Measurements from ENCODE around the gene C2CD3. TPM values are rescaled to one million over a fixed set of nuclear protein-coding genes. Genes with fewer than 3 reads are reported as not detected.
A peak's percentile ranks its signal among the peaks of the same experiment; 100 is the strongest.

Gene C2CD3
- total RNA-seq, 2 experiments from 2014 or later: 23.9 to 28.0 TPM

- ChIA-PET POLR2A (interaction anchor here (0.7 kb wide), 1 partner anchor 42 kb away, joined by 4 read pairs; no protein-coding TSS in a partner anchor), CTCF (no interaction called here)
- Mint-ChIP-seq H3K4me3 (no peak overlapping the region), H3K27ac (no peak overlapping the region), H3K4me1 (peaks cover 36% of the 10 kb centered on the region), H3K27me3 (no peaks in the 10 kb centered on the region), H3K36me3 (ENCODE audit: low read depth) (peaks cover 16% of the 10 kb centered on the region), H3K9me3 (ENCODE audit: low read depth) (no peaks in the 10 kb centered on the region)
- intact Hi-C loops (cut with DNase I, micrococcal nuclease): no loop called here
- ATAC-seq (no peak), DNase-seq (no peak)
Measured at GRCh38 chr11:74023276-74023675, 147.5 kb downstream of the C2CD3 start.

GRCh38 chr11:74022546-74022945 is 148.3 kb downstream of the C2CD3 start:
- POLR2A ChIA-PET: no interaction called here
- H3K27me3 Mint-ChIP-seq: no peaks in the 10 kb centered on the region
- intact Hi-C loops (cut with DNase I, micrococcal nuclease): no loop called here
- DNase-seq (no peak), ATAC-seq (no peak)
- H3K9me3 Mint-ChIP-seq (ENCODE audit: low read depth): no peaks in the 10 kb centered on the region
- CTCF ChIA-PET: no interaction called here
- no peak overlapping the region for H3K27ac Mint-ChIP-seq
- no peak overlapping the region for H3K4me3 Mint-ChIP-seq
- peaks cover 34% of the 10 kb centered on the region for H3K4me1 Mint-ChIP-seq
- H3K36me3 Mint-ChIP-seq (ENCODE audit: low read depth): peaks cover 19% of the 10 kb centered on the region

- H3K27me3 Mint-ChIP-seq: no peaks in the 10 kb centered on the region
- DNase-seq: no peak
- ChIA-PET POLR2A (no interaction called here), CTCF (no interaction called here)
- intact Hi-C loops (cut with DNase I, micrococcal nuclease): loop anchor here in 1 of 2 experiments (2.0 kb wide), 1 partner anchor 39 kb away; the partner anchor contains the start of gene UCP2
- H3K9me3 Mint-ChIP-seq (ENCODE audit: low read depth): no peaks in the 10 kb centered on the region
- H3K27ac Mint-ChIP-seq: no peak overlapping the region
- no peak for ATAC-seq
- peaks cover 23% of the 10 kb centered on the region for H3K36me3 Mint-ChIP-seq (ENCODE audit: low read depth)
- H3K4me3 Mint-ChIP-seq: no peak overlapping the region
- H3K4me1 Mint-ChIP-seq: peaks cover 34% of the 10 kb centered on the region
Measured at GRCh38 chr11:74021998-74022397, 148.8 kb downstream of the C2CD3 start.

GRCh38 chr11:74020539-74020938 is 150.3 kb downstream of the C2CD3 start:
- intact Hi-C loops (cut with DNase I, micrococcal nuclease): loop anchor here (1.0 to 2.0 kb wide), 4 partner anchors 9 to 38 kb away; partner anchors contain the start of gene UCP2 (in 1 of the 2)
- Mint-ChIP-seq H3K9me3 (ENCODE audit: low read depth) (no peaks in the 10 kb centered on the region), H3K27ac (no peak overlapping the region), H3K4me3 (no peak overlapping the region), H3K36me3 (ENCODE audit: low read depth) (peaks cover 28% of the 10 kb centered on the region), H3K27me3 (no peaks in the 10 kb centered on the region), H3K4me1 (peaks cover 35% of the 10 kb centered on the region)
- ChIA-PET POLR2A (interaction anchor here (1.8 to 3.3 kb wide), 3 partner anchors 9 to 40 kb away, joined by 6 to 20 read pairs (median 19); no protein-coding TSS in a partner anchor), CTCF (interaction anchor here (0.6 to 1.3 kb wide), 3 partner anchors 9 to 218 kb away, joined by 3 to 8 read pairs (median 4); no protein-coding TSS in a partner anchor)
- ATAC-seq (peak; percentile 5), DNase-seq (no peak)

- DNase-seq (peak; percentile 83), ATAC-seq (peak; percentile 86)
- Mint-ChIP-seq H3K27me3 (no peaks in the 10 kb centered on the region), H3K4me3 (peak overlapping the region; percentile 36), H3K4me1 (peaks cover 38% of the 10 kb centered on the region), H3K36me3 (ENCODE audit: low read depth) (peaks cover 28% of the 10 kb centered on the region), H3K9me3 (ENCODE audit: low read depth) (no peaks in the 10 kb centered on the region), H3K27ac (no peak overlapping the region)
- intact Hi-C loops (cut with DNase I, micrococcal nuclease): loop anchor here (1.0 to 2.0 kb wide), 4 partner anchors 9 to 37 kb away; partner anchors contain the start of gene UCP2 (in 1 of the 2)
- ChIA-PET POLR2A (interaction anchor here (0.7 to 3.3 kb wide), 5 partner anchors 8 to 40 kb away, joined by 3 to 20 read pairs (median 6); partner anchors contain the start of gene UCP2), CTCF (interaction anchor here (1.3 to 3.2 kb wide), 4 partner anchors 15 to 40 kb away, joined by 3 to 11 read pairs (median 8); no protein-coding TSS in a partner anchor)
Measured at GRCh38 chr11:74019860-74020259, 150.9 kb downstream of the C2CD3 start.

GRCh38 chr11:74019104-74019738 is 151.6 kb downstream of the C2CD3 start:
- DNase-seq (no peak), ATAC-seq (no peak)
- no peaks in the 10 kb centered on the region for H3K27me3 Mint-ChIP-seq

GRCh38 chr11:74018331-74019005 is 152.3 kb downstream of the C2CD3 start:
- Mint-ChIP-seq H3K36me3 (ENCODE audit: low read depth) (peaks cover 23% of the 10 kb centered on the region), H3K4me1 (peaks cover 42% of the 10 kb centered on the region), H3K27me3 (no peaks in the 10 kb centered on the region), H3K9me3 (ENCODE audit: low read depth) (no peaks in the 10 kb centered on the region), H3K27ac (no peak overlapping the region), H3K4me3 (no peak overlapping the region)
- intact Hi-C loops (cut with DNase I, micrococcal nuclease): loop anchor here in 1 of 2 experiments (1.0 kb wide), 1 partner anchor 23 kb away; no protein-coding TSS in a partner anchor
- CTCF ChIA-PET: interaction anchor here (0.7 to 3.2 kb wide), 5 partner anchors 13 to 46 kb away, joined by 3 to 11 read pairs (median 3); no protein-coding TSS in a partner anchor
- POLR2A ChIA-PET: interaction anchor here (1.2 to 3.3 kb wide), 3 partner anchors 13 to 38 kb away, joined by 3 to 20 read pairs (median 19); no protein-coding TSS in a partner anchor
- ATAC-seq (no peak), DNase-seq (no peak)

More at GRCh38 chr11:74019104-74019738, 151.6 kb downstream of the C2CD3 start:
- CTCF ChIA-PET: interaction anchor here (1.1 to 3.2 kb wide), 4 partner anchors 14 to 24 kb away, joined by 3 to 11 read pairs (median 5); no protein-coding TSS in a partner anchor
- H3K9me3 Mint-ChIP-seq (ENCODE audit: low read depth): no peaks in the 10 kb centered on the region
- no peak overlapping the region for H3K27ac Mint-ChIP-seq
- peaks cover 28% of the 10 kb centered on the region for H3K36me3 Mint-ChIP-seq (ENCODE audit: low read depth)
- POLR2A ChIA-PET: interaction anchor here (0.6 to 3.3 kb wide), 7 partner anchors 7 to 63 kb away, joined by 3 to 20 read pairs (median 6); partner anchors contain the start of gene UCP2
- intact Hi-C loops (cut with DNase I, micrococcal nuclease): loop anchor here in 1 of 2 experiments (1.0 kb wide), 1 partner anchor 24 kb away; no protein-coding TSS in a partner anchor
- H3K4me3 Mint-ChIP-seq: peak overlapping the region; percentile 36
- H3K4me1 Mint-ChIP-seq: peaks cover 41% of the 10 kb centered on the region

GRCh38 chr11:74017631-74018030 is 153.2 kb downstream of the C2CD3 start:
- no peak for ATAC-seq
- CTCF ChIA-PET: interaction anchor here (2.0 to 3.2 kb wide), 2 partner anchors 13 to 23 kb away, joined by 7 to 11 read pairs; no protein-coding TSS in a partner anchor
- H3K36me3 Mint-ChIP-seq (ENCODE audit: low read depth): peaks cover 20% of the 10 kb centered on the region
- H3K27me3 Mint-ChIP-seq: no peaks in the 10 kb centered on the region
- H3K27ac Mint-ChIP-seq: no peak overlapping the region
- H3K9me3 Mint-ChIP-seq (ENCODE audit: low read depth): no peaks in the 10 kb centered on the region
- H3K4me3 Mint-ChIP-seq: no peak overlapping the region
- DNase-seq: no peak
- intact Hi-C loops (cut with DNase I, micrococcal nuclease): no loop called here
- peaks cover 48% of the 10 kb centered on the region for H3K4me1 Mint-ChIP-seq
- POLR2A ChIA-PET: interaction anchor here (0.6 kb wide), 1 partner anchor 50 kb away, joined by 4 read pairs; no protein-coding TSS in a partner anchor

GRCh38 chr11:74015919-74016684 is 154.7 kb downstream of the C2CD3 start:
- H3K4me1 Mint-ChIP-seq: peaks cover 63% of the 10 kb centered on the region
- ChIA-PET POLR2A (interaction anchor here (0.5 to 0.7 kb wide), 3 partner anchors 11 to 286 kb away, joined by 3 to 10 read pairs (median 3); no protein-coding TSS in a partner anchor), CTCF (interaction anchor here (0.9 to 3.4 kb wide), 2 partner anchors 32 to 52 kb away, joined by 4 to 14 read pairs; no protein-coding TSS in a partner anchor)
- H3K27ac Mint-ChIP-seq: peak overlapping the region; percentile 52
- ATAC-seq (no peak), DNase-seq (no peak)
- no peak overlapping the region for H3K4me3 Mint-ChIP-seq
- H3K9me3 Mint-ChIP-seq (ENCODE audit: low read depth): no peaks in the 10 kb centered on the region
- H3K36me3 Mint-ChIP-seq (ENCODE audit: low read depth): peaks cover 24% of the 10 kb centered on the region
- H3K27me3 Mint-ChIP-seq: no peaks in the 10 kb centered on the region
- intact Hi-C loops (cut with DNase I, micrococcal nuclease): no loop called here

GRCh38 chr11:74014880-74015279 is 155.9 kb downstream of the C2CD3 start:
- ATAC-seq: no peak
- H3K27me3 Mint-ChIP-seq: no peaks in the 10 kb centered on the region
- H3K27ac Mint-ChIP-seq: no peak overlapping the region
- H3K36me3 Mint-ChIP-seq (ENCODE audit: low read depth): peaks cover 31% of the 10 kb centered on the region
- no peak overlapping the region for H3K4me3 Mint-ChIP-seq
- CTCF ChIA-PET: interaction anchor here (0.7 to 3.4 kb wide), 6 partner anchors 10 to 435 kb away, joined by 3 to 14 read pairs (median 4); no protein-coding TSS in a partner anchor
- DNase-seq: no peak
- peaks cover 75% of the 10 kb centered on the region for H3K4me1 Mint-ChIP-seq
- POLR2A ChIA-PET: interaction anchor here (1.0 to 5.2 kb wide), 2 partner anchors 20 to 34 kb away, joined by 4 to 35 read pairs; partner anchors contain the start of gene UCP2
- intact Hi-C loops (cut with DNase I, micrococcal nuclease): no loop called here
- no peaks in the 10 kb centered on the region for H3K9me3 Mint-ChIP-seq (ENCODE audit: low read depth)

Data from activated CD4-positive, alpha-beta T cell treated with anti-CD3 and anti-CD28 coated beads for 36 hours (primary cell).